Activated B cell treated with CpG ODN at 0.5 μM for 24 hours (primary cell): Measurements from ENCODE around the gene CALML5. TPM values are rescaled to one million over a fixed set of nuclear protein-coding genes. Genes with fewer than 3 reads are reported as not detected.

Experiments
- ATAC-seq: fragments of 200-7000 bp; cut with Tn5 transposase; one replicate; pipeline ENCODE4 v1.10.0; 2021; ENCODE audit warnings: low read depth, mild to moderate bottlenecking, moderate library complexity
- CTCF ChIA-PET: fragments of 350-600 bp; sonication (Branson Sonifier 250); formaldehyde crosslinking; loops from one replicate; lab custom pipeline; 2021; ENCODE audit warnings: antibody characterized with exemption; lab: Charles Lee
- POLR2A ChIA-PET: fragments of 350-600 bp; sonication (Branson Sonifier 250); formaldehyde crosslinking; loops from one replicate; lab custom pipeline; 2021; ENCODE audit warnings: antibody characterized with exemption; lab: Charles Lee
- DNase-seq: peaks from one replicate; pipeline ENCODE4 v3.0.0; 2022
- H3K27ac Mint-ChIP-seq: one replicate; pipeline ENCODE4 v1.8.0; 2020; ENCODE audit warnings: mixed read lengths
- H3K27me3 Mint-ChIP-seq: one replicate; pipeline ENCODE4 v1.8.0; 2021; ENCODE audit warnings: mixed read lengths
- H3K36me3 Mint-ChIP-seq: one replicate; pipeline ENCODE4 v1.8.0; 2021; ENCODE audit warnings: low read depth, mixed read lengths
- H3K4me1 Mint-ChIP-seq: one replicate; pipeline ENCODE4 v1.8.0; 2021; ENCODE audit warnings: mixed read lengths
- H3K4me3 Mint-ChIP-seq: one replicate; pipeline ENCODE4 v1.8.0; 2020; ENCODE audit warnings: mild to moderate bottlenecking, mixed read lengths
- H3K9me3 Mint-ChIP-seq: one replicate; pipeline ENCODE4 v1.8.0; 2020; ENCODE audit warnings: mixed read lengths
- CTCF ChIP-seq: fragments of 200-600 bp; IDR thresholded peaks from one replicate; pipeline ENCODE4 v1.8.0; 2022; ENCODE audit warnings: antibody characterized with exemption, mild to moderate bottlenecking
- intact Hi-C: fragments of 100-400 bp; cut with micrococcal nuclease; formaldehyde crosslinking; loops from one replicate; pipeline ENCODE4 v1.15.1; 2024
- total RNA-seq: library from RNA; stranded (reverse); gene quantifications from 2 replicates; pipeline ENCODE4 v1.2.3, GENCODE V29; 2022

Gene CALML5
- total RNA-seq, 1 donor from 2014 or later = not detected

DNA sequence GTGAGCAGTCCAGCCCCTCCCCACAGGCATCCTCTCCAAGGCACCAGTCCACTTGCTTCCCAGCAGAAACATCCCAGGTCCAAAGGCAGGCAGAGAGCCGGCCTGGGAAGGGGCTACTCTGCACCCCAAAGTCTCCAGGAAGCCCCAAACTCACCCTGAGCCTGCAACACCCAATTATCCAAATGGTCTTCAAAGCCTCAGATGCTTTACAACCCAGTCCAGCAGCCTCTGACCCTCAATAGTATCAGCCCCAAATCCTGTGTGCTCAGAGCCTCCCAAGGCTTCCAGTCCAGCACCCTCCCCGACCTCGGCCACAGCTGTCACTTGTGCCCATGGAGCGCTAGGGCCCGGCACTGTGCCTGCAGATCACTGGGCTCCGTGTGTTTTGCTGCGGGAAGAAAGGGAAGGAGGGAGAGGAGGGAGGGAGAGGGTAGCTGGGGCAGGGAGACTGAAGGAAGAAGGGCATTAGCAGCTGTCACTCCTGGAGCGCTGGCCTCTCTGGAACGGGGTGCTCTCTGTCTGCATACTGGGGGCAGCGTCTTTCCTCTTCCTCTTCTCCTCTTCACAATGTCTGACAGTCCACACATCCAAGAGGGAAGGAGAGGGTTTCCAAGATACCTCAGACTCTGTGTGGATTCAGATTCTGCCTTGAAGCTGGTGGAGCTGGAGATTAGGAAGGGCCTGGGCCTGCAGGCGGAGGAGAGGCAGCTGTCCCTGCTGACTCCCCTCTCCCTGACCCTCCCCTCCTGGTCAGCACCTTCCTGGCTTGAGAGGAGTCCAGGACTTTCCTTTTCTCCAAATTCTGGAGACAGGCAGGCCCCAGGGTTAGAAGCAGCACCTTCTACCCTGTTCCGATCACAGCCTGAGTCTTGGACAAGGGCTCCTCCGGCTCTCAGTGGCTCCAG, 13.2 kb downstream of the CALML5 start:
- Mint-ChIP-seq H3K27me3 (peaks cover 16% of the 10 kb centered on the region), H3K27ac (no peak overlapping the region), H3K9me3 (no peaks in the 10 kb centered on the region), H3K4me1 (peaks cover 5% of the 10 kb centered on the region), H3K36me3 (no peaks in the 10 kb centered on the region), H3K4me3 (no peak overlapping the region)
- ChIA-PET POLR2A (no interaction called here), CTCF (no interaction called here)
- ATAC-seq (no peak), DNase-seq (no peak)
- no peak for TF ChIP-seq CTCF
- intact Hi-C loops = no loop called here

DNA sequence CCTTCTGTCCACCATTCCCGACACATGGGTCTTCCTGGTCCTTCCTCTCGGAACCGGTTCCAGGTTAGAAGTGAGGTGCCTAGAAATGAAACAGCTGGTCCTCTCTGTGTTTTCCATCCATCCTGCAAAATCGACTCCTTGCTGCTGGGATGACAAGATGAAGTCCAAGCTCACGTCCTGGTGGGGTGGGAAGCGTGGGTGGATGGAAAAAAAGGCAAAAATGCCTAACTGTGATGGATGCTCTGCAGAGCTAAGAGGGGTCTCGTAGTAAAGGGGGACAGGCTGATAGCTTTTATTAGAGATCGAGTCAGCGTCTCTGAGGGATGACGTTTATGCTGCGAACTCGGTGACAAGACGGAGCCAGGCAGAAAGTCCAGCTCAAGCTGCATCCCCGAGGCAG, 14.1 kb downstream of the CALML5 start:
- no peak overlapping the region for H3K4me3 Mint-ChIP-seq
- H3K27ac Mint-ChIP-seq = no peak overlapping the region
- CTCF ChIA-PET = no interaction called here

GRCh38 chr10:5484205-5484604, 15.2 kb downstream of the CALML5 start:
- H3K36me3 Mint-ChIP-seq = no peaks in the 10 kb centered on the region
- DNase-seq = no peak
- ChIA-PET POLR2A (no interaction called here), CTCF (no interaction called here)
- intact Hi-C loops = no loop called here
- ATAC-seq = no peak
- no peak overlapping the region for H3K27ac Mint-ChIP-seq
- peaks cover 15% of the 10 kb centered on the region for H3K27me3 Mint-ChIP-seq
- no peak overlapping the region for H3K4me3 Mint-ChIP-seq
- peaks cover 5% of the 10 kb centered on the region for H3K4me1 Mint-ChIP-seq
- no peak for TF ChIP-seq CTCF
- H3K9me3 Mint-ChIP-seq = no peaks in the 10 kb centered on the region

More for the DNA sequence above, 14.1 kb downstream of the CALML5 start:
- no peak for TF ChIP-seq CTCF
- H3K36me3 Mint-ChIP-seq = no peaks in the 10 kb centered on the region
- H3K4me1 Mint-ChIP-seq = no peaks in the 10 kb centered on the region
- intact Hi-C loops = no loop called here
- H3K27me3 Mint-ChIP-seq = peaks cover 15% of the 10 kb centered on the region
- no peaks in the 10 kb centered on the region for H3K9me3 Mint-ChIP-seq
- POLR2A ChIA-PET = no interaction called here
- DNase-seq = no peak
- ATAC-seq = no peak

DNA sequence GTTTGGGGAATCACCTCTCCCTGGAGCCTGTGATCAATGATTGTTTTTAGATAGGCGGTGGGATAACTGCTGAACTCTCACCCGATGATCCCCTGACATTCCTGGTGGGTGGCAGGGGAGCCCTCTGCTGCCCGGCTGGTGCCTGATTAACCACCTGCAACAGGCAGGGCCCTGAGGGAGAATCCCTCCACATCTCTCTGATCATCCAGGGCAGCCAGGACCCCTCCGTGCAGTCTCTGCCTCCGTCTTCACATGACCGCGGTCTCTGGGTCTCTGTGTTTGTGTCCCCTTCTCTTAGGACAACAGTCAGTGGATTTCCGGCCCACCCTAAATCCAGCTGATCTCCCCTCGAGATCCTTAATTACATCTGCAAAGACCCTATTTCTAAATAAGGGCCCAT, 17.4 kb downstream of the CALML5 start:
- no peak overlapping the region for H3K4me3 Mint-ChIP-seq
- no peak for TF ChIP-seq CTCF
- H3K36me3 Mint-ChIP-seq = no peaks in the 10 kb centered on the region
- intact Hi-C loops = no loop called here
- CTCF ChIA-PET = no interaction called here
- peaks cover 5% of the 10 kb centered on the region for H3K4me1 Mint-ChIP-seq
- ATAC-seq (no peak), DNase-seq (no peak)
- H3K9me3 Mint-ChIP-seq = no peaks in the 10 kb centered on the region
- POLR2A ChIA-PET = no interaction called here
- peaks cover 14% of the 10 kb centered on the region for H3K27me3 Mint-ChIP-seq
- H3K27ac Mint-ChIP-seq = no peak overlapping the region

DNA sequence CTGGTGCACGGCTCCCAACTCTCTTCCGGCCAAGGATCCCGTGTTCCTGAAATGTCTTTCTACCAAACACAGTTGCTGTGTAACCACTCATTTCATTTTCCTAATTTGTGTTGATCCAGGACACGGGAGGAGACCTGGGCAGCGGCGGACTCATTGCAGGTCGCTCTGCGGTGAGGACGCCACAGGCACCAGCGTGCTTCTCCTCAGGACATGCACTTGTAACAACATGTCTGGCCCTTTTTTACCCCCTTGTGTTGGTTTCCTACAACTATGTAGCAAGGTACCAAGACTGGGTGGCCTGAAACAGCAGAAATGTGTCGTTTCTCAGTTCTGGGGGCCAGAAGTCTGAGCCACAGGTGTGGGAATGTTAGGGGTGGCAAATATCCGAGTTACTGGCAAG, 18.2 kb downstream of the CALML5 start:
- H3K9me3 Mint-ChIP-seq = no peaks in the 10 kb centered on the region
- POLR2A ChIA-PET = no interaction called here
- no peak overlapping the region for H3K27ac Mint-ChIP-seq
- CTCF ChIA-PET = no interaction called here
- H3K4me1 Mint-ChIP-seq = peaks cover 5% of the 10 kb centered on the region
- peaks cover 8% of the 10 kb centered on the region for H3K27me3 Mint-ChIP-seq
- intact Hi-C loops = no loop called here
- no peak overlapping the region for H3K4me3 Mint-ChIP-seq
- no peak for TF ChIP-seq CTCF
- H3K36me3 Mint-ChIP-seq = no peaks in the 10 kb centered on the region
- ATAC-seq (no peak), DNase-seq (no peak)
